Testis (tissue), 2 donors: ENCODE measurements around the gene NRXN3.

Experiments used
- CTCF ChIP-seq, 3 experiments: fragments of 450-650 bp in 2 of 3; fragments of 200-600 bp in 1 of 3; sonication (generic) in 1 of 3; IDR thresholded peaks; one replicate each; pipeline ENCODE4 v1.5.1; 2016 to 2019; ENCODE audit warnings: antibody characterized with exemption in 3 of 3, mild to moderate bottlenecking in 2 of 3, moderate library complexity in 1 of 3
- POLR2A ChIP-seq: fragments of 450-650 bp; IDR thresholded peaks from one replicate; pipeline ENCODE4 v1.6.1; 2017; ENCODE audit warnings: antibody characterized with exemption, mild to moderate bottlenecking, moderate library complexity

GRCh38 chr14:79144896-79145295 lies 974.7 kb downstream of the NRXN3 start:
- TF ChIP-seq CTCF (IDR thresholded peaks at IDR 0.05) (no peak), POLR2A (no peak)
